NCI-H187 treated with DMSO at 0.1 percent for 48 hours (cell line): ENCODE results near the gene LRP5.
"Not testable (repeated sequence)": the region's sequence is repeated elsewhere in the genome, so short reads cannot be mapped to it uniquely, and the experiment has no call there.

Source experiments
- DNase-seq: peaks from one replicate; lab custom pipeline; 2025; lab: John Stamatoyannopoulos, UW

LRP5 gene

DNA sequence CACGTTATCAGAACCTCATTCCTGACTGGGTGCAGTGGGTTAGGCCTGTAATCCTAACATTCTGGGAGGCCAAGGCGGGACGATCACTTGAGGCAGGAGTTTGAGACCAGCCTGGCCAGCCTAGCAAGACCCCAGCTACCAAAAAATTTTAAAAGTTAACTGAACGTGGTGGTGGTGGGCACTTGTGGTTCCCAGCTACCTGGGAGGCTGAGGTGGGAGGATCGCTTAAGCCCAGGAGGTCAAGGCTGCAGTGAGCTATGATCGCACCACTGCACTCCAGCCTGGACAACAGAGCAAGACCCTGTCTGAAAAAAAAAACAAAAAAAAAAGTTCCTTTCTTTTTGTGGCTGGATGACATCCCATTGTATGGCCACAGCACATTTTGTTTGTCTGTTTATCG lies 80.4 kb downstream of the LRP5 start:
- no peak for DNase-seq

DNA sequence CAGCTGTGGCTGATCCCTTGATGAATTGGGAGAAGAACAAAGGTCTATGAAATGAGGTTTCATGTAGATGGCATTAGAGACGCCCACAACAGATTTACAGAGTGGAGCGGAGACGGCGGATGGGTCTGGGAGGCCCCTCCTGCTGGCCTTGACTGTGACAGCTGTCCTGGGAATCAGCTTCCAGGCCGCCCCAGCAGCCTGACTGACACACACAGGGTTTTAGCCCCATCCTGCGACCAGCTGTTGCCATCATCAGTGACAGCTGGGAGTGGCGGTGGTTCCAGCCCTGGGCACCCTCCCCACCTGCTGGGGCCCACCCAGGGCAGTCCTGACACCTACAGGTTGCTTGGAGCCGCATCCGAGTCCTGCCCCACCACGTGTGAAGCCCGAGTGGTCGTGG lies 84.1 kb downstream of the LRP5 start:
- DNase-seq: no peak

- no peak for DNase-seq
Measured at GRCh38 chr11:68397256-68397655, 84.9 kb downstream of the LRP5 start.

DNA sequence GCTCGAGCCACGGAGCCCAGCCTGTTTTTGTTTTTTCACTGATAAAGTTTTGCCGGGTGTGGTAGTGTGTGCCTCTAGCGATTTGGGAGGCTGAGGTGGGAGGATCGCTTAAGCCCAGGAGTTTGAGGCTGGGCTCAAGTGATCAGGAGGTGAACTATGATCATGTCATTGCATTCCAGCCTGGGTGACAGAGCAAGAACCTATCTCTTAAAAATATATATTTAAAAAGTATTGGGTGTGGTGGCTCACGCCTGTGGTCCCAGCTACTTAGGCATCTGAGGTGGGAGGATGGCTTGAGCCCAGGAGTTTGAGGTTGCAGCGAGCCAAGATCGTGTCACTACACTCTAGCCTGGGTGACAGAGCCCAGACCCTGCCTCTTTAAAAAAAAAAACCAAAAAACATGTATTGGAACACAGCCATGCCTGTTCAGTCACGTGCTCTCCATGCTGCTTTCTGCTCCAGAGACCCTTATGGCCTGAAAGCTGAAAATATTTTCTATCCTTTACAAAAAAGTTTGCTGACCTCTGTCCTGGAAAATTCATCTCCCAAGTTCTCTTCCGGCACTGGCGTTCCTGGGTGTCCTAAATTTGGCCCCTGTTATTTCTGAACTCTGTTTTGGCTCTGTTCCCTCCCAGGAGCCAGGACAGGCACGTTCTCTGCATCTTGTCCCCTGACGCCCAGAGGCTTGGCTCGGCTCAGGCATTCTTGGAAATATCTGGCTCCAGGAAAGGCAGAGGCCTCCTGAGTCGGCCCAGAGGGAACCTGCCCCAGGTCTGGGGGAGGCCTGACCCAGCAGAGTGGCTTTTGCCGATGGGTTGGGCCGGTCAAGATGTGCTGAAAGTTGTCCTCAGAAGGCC lies 86.8 kb downstream of the LRP5 start:
- DNase-seq: no peak

DNA sequence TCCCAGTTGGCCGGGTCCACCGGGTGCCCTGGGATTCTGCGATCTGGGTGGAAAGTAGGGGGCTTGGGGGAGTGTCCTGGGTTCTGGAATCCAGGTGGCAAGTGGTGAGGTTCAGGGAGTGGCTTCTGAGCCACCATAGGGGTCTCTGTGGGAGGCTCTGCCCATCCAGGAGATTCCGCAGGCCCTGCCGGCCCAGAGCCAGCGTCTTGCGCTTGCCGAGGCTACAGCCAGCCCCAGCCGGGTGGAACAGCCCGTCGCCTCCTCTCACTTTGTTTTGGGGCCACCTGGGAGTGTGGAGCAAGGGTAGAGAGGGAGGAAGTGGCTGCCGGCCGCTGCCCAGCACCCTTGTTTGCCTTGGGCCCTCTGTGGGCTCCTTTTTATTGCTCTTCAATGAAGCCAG lies 87.5 kb downstream of the LRP5 start:
- DNase-seq: no peak

DNA sequence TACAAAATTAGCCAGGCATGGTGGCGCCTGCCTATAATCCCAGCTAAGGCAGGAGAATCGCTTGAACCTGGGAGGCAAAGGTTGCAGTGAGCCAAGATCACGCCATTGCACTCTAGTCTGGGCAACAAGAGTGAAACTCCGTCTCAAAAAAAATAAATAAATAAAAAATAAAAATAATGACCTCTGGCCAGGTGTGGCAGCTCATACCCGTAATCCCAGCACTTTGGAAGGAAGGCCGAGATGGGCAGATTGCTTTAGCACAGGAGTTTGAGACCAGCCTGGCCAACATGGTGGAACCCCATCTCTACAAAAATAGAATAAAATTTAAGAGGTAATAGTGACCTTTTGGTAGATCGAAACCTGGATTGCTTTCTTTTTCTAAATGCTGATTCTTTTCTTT lies 88.2 kb downstream of the LRP5 start:
- not testable (repeated sequence) for DNase-seq

DNA sequence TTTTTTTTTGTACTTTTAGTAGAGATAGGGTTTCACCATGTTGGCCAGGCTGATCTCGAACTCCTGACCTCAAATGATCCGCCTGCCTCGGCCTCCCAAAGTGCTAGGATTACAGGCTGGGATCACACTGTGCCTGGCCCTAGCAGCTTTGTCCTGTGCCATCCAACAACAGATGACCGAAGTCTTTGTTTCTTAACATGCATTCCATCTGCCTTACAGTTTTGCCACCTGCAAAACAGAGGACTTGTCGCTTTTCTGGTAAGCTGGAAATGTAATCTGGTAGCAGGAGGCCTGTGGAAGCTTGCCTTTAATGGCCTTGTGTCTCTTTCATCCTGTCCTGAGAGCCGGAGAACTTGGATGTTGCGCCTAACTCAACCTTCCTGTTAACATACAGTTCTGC lies 89.5 kb downstream of the LRP5 start:
- no peak for DNase-seq

DNA sequence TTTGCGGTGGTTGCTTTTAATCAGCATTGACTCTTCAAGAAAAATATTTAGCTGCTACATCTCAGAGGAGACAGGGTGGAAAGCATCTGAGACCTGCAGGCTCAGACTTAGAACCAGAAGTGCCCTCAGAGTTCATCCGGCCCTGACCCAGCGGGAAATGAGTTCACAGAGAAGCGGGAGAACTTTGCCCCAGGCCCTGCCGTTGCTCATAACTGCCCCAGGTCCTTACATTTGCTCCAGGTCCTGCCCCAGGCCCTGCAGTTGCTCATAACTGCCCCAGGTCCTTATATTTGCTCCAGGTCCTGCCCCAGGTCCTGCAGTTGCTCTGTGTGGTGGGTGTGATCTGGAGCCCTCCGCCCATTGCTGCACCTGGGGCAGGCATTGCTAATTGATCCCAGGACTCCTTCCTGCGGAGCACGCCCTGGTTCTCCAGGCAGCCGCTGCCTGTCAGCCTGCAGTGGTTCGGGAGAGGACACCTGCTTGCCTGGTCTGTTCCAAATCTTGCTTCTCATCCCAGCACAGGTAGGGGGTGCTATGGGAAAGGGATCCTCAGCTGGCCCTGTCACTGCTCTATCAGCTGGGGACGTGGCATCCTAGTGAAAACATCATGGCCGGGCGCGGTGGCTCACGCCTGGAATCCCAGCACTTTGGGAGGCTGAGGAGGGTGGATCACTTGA lies 90.1 kb downstream of the LRP5 start:
- no peak for DNase-seq

DNA sequence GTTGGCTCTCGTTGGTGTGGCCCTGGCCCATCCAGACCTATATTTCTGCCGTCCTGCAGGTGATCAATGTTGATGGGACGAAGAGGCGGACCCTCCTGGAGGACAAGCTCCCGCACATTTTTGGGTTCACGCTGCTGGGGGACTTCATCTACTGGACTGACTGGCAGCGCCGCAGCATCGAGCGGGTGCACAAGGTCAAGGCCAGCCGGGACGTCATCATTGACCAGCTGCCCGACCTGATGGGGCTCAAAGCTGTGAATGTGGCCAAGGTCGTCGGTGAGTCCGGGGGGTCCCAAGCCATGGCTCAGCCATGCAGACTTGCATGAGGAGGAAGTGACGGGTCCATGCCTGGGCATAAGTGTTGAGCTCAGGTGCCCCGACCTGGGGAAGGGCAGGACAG lies 91.0 kb downstream of the LRP5 start:
- DNase-seq: no peak

DNA sequence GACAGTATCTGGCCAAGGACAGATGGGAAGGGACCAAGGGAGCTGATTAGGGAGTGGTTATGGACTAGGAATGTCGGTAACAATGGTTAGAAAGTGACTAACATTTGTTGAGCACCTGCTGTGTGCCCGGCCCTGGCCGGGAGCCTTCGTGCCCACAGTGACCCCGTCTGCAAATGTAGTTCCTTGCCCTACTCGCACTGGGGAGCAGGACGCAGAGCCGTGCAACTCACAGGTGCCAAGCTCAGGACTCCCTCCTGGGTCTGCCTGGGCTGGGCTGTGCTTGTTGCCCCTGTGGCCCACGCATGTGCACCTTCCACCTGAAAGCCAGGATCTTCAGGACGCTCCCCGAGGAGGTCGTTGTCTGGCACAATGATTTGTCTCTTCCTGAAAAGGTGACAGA lies 91.4 kb downstream of the LRP5 start:
- DNase-seq: no peak

- DNase-seq: no peak
Measured at GRCh38 chr11:68406324-68407313, 94.2 kb downstream of the LRP5 start.

GRCh38 chr11:68408512-68408911 lies 96.1 kb downstream of the LRP5 start:
- no peak for DNase-seq

GRCh38 chr11:68409748-68410344 lies 97.5 kb downstream of the LRP5 start:
- DNase-seq: no peak

DNA sequence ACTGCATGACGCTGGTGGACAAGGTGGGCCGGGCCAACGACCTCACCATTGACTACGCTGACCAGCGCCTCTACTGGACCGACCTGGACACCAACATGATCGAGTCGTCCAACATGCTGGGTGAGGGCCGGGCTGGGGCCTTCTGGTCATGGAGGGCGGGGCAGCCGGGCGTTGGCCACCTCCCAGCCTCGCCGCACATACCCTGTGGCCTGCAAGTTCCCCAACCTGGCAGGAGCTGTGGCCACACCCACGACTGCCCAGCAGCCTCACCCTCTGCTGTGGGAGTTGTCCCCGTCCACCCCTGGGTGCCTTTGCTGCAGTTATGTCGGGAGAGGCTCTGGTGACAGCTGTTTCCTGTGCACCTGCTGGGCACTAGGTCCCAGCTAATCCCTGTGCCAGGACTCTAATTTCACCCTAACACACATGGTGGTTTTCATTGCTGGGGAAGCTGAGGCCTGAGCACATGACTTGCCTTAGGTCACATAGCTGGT lies 99.2 kb downstream of the LRP5 start:
- no peak for DNase-seq

DNA sequence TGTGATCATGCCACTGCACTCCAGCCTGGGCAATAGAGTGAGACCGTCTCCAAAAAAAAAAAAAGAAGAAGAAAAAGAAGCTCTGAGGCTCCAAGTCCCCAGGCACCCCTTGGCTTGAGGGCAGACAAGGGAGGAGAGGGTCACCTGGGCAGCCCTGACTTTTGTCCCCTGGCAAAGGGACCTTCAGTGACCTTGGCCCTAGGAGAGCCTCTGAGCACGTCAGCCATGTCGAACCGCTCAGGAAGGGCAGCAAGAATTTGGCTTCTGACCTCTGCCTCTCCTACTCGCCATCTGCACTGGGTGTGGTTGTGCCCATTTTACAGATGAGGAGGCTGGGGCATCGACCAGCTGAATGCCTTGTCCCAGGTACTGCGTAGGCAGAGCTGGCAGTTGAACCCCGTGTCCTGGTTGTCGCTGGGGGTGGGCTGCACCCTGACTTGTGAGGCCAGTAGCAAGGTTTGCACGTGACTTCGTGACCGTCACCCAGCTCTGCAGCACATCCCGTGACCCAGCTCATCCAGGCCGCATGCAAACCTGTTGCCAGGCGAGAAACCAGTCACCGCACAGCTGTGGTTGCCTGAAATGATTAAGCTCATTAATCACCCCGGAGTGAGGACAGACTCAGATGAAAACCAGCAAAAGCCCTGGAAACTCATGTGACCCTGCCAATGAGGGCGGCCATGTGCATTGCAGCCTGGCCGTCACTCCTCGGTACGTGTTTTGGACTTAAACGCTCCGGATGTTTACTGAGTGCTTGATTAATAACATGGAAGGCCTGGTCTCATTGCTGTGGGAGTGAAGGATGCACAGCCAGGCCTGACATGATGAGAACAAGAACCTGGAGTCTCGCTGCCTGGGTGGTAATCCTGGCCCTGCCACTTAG lies 100.4 kb downstream of the LRP5 start:
- no peak for DNase-seq

DNA sequence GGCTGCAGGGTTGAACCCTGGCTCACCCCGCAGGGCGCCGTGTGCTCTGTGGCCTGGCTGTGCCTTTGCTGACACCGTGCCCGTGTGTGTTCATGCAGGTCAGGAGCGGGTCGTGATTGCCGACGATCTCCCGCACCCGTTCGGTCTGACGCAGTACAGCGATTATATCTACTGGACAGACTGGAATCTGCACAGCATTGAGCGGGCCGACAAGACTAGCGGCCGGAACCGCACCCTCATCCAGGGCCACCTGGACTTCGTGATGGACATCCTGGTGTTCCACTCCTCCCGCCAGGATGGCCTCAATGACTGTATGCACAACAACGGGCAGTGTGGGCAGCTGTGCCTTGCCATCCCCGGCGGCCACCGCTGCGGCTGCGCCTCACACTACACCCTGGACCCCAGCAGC lies 101.2 kb downstream of the LRP5 start:
- DNase-seq: no peak

DNA sequence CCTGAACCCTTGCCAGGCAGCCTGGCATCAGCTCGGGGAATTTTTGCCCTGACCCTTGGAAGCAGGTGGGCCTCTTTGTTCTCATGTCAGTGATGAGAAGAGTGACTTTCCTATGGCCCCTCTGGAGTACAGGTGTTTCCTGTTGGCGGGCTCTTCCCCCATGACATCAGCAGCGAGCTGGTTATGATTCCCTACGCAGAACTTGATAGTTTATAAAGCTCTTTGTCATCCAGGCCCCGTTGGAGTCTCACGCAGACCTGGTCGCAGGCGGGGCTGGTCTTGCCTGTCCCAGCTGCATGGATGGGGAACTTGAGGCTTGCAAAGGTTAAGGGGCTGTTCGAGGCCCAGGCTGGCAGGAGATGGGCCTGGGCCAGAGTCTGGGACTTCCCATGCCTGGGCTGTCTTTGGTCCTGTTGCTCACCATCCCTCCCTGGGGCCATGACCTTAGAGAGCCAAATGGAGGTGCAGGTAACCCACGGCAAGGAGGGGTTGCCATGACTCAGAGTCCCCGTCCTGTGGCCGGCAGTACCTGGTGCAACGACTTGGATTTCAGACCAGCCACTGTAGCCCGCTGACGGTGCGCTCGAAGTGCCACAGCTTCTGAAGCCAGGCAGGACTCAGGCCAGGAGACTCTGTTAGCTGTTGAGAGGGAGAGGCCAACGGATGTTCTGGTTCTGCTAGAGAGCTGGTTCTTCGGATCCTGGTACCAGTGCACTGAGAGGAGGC lies 102.3 kb downstream of the LRP5 start:
- DNase-seq: no peak

GRCh38 chr11:68416070-68416578 lies 103.7 kb downstream of the LRP5 start:
- no peak for DNase-seq

- DNase-seq: no peak
Measured at GRCh38 chr11:68418648-68419047, 106.3 kb downstream of the LRP5 start.

DNA sequence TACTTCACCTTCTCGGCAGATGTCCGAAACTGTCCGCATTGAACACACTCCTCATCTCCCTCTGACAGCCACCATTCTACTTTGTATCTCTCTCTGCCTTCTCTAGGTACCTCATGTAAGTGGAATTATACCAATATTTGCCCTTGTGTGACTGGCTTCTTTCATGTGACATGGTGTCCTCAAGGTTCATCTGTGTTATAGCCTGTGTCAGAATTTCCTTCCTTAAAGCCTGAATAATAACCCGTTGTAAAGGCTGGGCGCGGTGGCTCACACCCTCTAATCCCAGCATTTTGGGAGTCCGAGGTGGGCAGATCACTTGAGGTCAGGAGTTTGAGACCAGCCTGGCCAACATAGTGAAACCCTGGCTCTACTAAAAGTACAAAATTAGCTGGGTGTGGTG lies 107.8 kb downstream of the LRP5 start:
- DNase-seq: no peak
